Umbilical cord (tissue), 2 donors: Measurements from ENCODE around the gene METTL5. TPM values are rescaled to one million over a fixed set of nuclear protein-coding genes. Genes with fewer than 3 reads are reported as not detected.
"Not testable (repeated sequence)": the region's sequence is repeated elsewhere in the genome, so short reads cannot be mapped to it uniquely, and the experiment has no call there.

Source experiments
- DNase-seq: peaks from one replicate; pipeline ENCODE4 v3.0.0-alpha.2; 2015; ENCODE audit warnings: low spot score
- total RNA-seq: library from RNA; depleted of rRNA; stranded (reverse); fragments of >200 nt; gene quantifications from one replicate; pipeline ENCODE4 v1.2.3, GENCODE V29; 2014; ENCODE audit warnings: low replicate concordance; ENCODE audit not compliant: insufficient read depth

METTL5 gene
- total RNA-seq, 1 donor from 2014 or later = 29.1 TPM

DNA sequence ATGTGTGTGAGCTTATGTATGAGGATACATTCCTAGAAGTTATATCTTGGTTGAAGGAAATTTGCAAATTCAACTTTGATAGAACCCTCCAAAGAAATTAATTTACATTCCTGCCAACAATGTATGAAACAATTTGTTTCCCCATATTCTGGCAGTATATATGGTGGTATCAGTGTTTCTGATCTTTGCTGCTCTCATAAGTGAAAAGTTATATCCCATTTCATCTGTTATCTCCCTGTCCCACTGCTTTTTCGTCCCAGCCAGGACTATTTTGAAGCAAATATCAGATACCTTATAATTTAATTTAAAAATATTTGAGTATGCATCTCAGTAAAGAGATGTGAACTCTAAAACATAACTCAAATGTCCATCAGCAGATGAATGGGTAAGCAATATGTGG lies 9.7 kb upstream of the METTL5 start:
- no peak for DNase-seq

DNA sequence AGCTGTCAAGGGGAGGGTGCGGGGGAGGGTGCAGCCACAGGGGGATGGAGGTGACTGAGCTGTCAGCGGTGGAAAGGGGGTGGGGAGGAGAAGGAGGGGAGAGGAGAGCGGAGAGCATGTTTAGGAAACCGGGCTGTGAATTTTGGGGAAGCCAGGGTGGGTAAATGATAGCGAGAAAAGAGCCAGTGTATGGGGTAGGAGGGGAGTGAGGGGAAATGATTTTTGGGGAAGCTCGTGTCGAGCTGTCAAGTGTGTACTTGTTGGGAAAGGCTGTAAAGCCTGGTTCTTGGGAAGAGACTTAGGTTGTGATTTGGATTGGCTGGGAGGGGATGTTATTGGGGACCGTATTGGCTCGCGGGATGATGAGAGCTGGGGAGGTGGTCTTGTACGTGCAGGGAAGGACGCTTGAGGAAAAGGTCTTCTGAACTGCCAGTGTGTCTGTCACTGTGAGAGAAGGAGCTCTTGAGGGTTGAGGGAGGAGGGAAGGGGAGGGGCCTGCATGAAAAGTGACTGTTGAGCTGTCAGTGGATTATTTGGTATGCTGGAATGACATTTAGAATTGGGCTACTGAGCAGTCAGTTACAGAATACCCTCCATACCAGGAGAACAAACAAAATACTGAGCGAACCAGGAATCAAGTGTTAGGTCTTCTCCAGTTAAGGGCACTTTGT lies 3.6 kb upstream of the METTL5 start:
- DNase-seq = peak; percentile 63

DNA sequence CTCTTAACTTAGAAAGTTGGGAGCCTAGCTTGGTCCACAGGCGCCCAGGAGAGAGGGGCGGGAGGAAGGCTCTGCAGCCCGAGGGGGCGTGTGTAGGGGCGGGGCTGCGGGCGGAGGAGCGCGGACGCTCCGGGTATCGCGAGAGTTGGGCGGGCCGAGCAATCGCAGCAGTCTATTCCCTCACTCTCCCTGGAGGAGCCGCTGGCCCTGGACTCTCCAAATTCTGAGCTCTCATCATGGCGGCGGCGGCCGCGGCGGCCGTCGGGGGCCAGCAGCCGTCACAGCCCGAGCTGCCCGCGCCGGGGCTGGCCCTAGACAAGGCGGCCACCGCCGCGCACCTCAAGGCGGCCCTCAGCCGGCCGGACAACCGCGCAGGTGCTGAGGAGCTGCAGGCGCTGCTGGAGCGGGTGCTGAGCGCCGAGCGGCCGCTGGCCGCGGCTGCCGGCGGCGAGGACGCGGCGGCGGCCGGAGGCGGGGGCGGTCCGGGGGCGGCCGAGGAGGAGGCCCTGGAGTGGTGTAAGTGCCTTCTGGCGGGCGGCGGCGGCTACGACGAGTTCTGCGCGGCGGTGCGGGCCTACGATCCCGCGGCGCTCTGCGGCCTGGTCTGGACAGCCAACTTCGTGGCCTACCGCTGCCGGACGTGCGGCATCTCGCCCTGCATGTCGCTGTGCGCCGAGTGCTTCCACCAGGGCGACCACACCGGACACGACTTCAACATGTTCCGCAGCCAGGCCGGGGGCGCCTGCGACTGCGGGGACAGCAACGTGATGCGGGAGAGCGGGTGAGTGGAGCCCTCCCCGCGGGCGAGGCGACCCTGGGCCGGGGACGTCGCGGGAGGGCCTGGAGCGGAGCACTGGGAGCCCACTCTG lies 2.8 kb upstream of the METTL5 start, which contains the start of gene UBR3:
Gene UBR3, plus strand, starts transcription at position 183 of the 869 bp plus-strand sequence. Its CDS starts 54 bp downstream, at position 237.
- DNase-seq = peak; percentile 95

DNA sequence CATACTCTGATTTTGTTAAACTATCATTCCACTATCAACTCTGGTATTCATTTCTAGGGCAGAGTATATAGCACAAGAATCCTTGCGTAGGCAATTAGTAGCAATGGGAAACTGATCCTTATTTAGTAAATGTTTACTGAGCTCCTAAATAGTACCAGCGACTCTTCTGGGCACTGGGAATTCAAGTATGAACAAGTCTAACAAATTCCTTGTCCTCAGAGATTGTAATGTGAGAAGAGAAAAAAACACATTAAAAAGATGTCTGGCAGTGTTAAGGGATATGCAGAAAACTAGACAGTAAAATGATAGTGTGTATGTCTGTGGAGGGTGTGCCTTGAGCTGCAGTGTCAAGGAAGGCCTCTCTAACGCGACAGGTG lies 721 bp downstream of the METTL5 start:
- no peak for DNase-seq

DNA sequence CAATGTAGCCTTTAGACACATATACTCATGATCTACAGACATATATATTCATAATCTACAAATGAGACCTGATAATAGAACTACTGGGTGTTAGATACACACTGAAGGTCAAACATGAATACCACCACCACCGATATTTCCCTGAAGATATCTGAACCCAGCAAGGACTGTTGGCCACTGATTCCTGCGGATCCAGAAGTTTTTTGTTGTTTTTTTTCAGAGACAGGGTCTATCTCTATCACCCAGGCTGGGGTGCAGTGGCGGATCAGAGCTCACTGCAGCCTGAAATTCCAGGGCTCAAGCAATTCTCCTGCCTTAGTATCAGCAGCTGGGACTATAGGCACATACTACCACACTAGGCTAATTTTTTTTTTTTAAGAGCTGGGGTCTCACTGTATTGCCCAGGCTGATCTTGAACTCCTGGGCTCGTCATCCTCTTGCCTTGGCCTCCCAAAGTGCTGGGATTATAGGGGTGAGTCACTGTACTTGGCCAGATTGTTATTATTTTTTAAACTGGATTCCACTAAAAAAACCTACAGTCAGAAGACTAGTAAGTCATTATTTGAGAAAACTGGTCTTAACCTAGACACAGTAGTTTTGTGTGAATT lies 1.8 kb downstream of the METTL5 start:
- DNase-seq = no peak

DNA sequence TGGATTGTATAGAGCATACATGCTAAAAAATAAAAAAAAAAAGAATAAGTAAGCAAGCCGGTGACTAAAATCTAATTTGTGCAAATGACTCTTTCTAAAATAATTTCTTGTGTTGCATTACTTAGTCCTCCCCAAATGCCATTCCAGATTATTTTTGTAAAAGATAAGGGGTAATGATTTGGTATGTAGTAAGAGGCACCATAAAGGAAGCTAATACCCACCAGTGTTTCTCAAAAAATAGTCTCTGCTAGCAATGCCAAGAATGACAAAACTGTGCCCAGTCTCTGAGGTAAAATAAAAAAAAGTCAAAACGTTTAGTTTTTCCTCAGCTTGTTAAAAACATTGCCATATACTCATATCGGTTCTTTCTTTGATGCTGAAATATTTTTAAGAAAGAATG lies 2.7 kb downstream of the METTL5 start:
- DNase-seq = no peak

DNA sequence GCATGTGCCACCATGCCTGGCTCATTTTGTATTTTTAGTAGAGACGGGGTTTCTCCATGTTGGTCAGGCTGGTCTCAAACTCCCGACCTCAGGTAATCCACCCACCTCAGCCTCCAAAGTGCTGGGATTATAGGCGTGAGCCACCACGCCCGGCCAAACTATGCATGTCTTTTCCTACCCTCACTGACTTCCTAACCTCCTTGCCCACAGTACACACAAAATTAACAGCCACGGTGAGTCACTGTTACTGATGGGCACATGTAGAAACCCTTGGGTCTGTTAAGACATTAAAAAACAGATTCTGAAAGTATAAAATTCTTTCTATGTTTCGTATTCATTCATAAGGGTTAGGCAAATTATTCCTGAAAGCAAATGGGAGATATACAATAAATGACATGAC lies 4.6 kb downstream of the METTL5 start:
- DNase-seq = not testable (repeated sequence)

DNA sequence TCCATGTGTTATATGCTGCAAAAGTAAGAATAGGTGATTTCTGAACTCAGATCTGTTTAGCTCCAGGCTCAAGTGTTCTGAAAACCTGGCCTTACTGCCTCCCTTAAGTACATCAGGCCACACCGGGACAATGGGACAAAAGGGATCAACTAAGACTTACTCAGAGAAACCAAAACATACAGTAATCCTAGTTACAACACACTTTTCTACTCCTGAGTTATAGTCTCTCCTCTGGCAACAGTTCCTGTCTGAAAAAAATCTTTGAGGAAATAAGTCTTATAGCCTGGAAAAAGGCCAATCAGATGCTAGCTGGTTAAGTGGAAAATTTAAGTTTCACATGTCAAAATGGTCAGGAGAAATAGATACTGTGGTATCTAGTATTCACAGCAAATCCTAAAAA lies 5.6 kb downstream of the METTL5 start:
- DNase-seq = no peak

DNA sequence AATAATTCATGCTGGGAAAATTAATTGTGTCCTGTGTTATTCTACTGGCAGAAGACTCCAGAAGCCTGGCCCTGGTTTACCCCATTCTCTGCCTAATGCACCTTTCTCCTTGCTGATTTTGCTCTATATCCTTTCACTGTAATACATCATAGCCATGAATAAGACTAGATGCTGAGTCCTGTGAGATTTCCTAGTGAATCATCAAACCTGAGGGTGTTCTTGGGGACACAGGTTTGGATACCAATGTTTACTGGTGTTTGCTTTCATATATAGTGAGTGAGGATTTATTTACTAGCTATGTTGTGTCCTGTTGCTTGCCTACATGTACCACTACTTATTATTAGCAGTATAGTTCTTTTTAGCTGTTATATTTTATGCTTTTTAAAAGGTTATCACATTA lies 6.5 kb downstream of the METTL5 start:
- no peak for DNase-seq

DNA sequence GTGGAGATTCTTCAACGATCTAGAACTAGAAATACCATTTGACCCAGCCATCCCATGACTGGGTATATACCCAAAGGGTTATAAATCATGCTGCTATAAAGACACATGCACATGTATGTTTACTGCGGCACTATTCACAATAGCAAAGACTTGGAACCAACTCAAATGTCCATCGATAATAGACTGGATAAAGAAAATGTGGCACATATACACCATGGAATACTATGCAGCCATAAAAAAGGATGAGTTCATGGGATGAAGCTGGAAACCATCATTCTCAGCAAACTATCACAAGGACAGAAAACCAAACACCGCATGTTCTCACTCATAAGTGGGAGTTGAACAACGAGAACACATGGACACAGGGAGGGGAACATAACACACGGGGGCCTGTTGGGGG lies 7.3 kb downstream of the METTL5 start:
- DNase-seq = not testable (repeated sequence)

DNA sequence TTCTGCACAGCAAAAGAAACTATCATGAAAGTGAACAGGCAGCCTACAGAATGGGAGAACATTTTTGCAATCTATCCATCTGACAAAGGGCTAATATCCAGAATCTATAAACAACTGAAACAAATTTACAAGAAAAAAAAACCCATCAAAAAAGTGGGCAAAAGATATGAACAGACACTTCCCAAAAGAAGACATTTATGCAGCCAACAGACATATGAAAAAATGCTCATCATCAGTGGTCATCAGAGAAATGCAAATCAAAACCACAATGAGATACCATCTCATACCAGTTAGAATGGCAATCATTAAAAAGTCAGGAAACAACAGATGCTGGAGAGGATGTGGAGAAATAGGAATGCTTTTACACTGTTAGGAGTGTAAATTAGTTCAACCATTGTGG lies 7.7 kb downstream of the METTL5 start:
- not testable (repeated sequence) for DNase-seq

DNA sequence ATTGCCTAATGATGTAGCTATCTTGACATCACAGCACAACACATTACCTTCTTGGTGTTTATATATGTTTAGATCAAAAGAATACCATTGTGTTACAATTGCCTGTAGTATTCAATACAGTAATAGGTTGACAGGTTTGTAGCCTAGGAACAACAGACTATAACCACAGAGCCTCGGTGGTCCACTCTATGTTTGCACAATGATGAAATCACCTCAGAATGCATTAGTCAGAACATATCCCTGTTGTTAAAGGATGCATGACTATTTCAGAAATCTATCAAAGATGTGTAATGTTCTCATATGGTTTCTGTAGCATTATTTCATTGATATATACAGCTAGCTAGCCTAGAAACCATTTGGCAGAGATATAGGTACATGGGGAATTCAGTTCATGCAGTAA lies 8.9 kb downstream of the METTL5 start:
- no peak for DNase-seq

DNA sequence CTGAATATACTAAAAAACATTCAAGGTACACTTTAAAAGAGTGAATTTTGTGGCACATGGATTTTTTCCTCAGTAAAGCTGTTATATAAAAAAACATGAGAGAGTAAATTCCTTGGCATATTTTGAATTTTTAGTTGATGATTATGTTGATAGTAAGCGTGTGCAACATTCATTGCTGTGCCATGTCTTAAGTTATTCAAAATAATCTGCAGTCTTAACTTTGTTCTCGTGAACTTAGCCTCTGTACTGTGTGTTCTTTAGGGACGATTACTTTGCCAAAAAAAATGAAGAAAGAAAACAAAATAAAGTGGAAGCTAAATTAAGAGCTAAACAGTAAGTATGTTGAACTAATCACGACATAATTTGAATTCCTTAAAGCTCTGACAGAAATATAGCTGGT lies 16.5 kb downstream of the METTL5 start:
- DNase-seq = peak; percentile 13

DNA sequence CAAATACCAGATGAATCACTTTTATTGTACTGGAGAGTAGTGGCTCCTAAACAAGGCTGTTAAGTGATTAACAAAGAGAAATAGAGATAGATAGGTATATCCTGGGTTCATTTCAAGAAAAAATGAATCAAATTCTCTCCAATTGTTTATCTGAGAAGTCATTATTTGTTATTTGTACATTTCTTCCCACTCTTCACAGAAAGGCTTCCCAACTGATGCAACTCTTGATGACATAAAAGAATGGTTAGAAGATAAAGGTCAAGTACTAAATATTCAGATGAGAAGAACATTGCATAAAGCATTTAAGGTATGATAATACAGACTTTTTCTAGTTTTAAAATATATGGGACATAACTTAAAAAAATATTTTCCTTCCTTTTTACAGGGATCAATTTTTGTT lies 18.1 kb downstream of the METTL5 start:
- DNase-seq = no peak

DNA sequence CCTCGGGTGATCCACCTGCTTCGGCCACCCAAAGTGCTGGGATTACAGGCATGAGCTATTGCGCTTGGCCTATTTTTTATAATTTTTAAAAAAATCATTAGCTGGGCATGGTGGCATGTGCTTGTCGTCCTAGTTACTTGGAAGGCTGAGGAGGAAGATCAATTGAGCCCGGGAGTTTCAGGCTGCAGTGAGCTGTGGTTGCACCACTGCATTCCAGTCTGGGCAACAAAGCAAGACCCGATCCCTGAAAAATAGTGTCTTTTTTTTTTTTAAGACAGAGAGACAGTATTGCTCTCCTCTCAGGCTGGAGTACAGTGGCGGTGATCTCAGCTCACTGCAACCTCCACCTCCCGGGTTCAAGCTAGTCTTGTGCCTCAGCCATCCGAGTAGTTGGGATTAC lies 21.2 kb downstream of the METTL5 start:
- no peak for DNase-seq

DNA sequence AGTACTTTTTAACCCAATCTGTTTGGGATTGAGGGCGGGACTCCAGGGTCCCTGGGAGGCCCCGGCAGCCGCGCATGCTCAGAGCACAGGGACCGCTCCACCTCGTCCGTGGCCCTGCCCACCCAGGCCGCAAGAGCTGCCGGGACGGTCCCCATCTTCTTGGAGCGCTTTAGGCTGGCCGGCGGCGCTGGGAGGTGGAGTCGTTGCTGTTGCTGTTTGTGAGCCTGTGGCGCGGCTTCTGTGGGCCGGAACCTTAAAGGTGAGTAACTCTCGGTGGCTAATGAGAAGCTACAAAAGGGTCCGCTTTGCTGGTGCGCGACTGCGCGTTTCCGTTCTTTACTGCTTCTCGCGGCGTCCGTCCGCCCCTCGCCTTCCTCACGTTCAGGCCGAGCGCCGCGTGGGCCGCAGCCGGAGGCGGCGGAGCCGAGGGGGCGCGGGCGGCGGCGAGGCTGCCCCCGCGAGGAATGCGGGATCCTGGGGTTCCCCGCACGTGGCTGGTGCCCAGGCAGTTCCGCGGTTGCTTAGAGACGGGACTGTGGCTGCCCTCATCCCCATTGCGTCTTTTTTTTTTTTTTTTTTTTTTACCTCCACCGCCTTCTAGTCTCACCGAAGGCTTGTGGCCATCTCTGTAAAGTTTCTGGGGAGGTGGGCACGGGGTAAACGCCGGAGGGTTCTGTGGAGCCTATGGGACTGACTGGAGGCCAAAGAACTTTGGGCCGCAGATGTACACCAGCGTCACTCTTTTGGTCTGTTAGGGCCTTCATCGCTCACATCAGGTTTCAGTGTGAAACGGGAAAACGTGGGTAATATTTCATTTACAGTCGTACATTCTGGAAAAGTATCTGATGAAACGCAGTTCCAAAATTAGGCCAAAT lies 25.8 kb downstream of the METTL5 start, which contains the start of gene SSB:
Gene SSB, plus strand, starts transcription at position 154 of the 875 bp plus-strand sequence. CDS start 2,090 bp downstream, outside the sequence.
- peak; percentile 96 for DNase-seq

DNA sequence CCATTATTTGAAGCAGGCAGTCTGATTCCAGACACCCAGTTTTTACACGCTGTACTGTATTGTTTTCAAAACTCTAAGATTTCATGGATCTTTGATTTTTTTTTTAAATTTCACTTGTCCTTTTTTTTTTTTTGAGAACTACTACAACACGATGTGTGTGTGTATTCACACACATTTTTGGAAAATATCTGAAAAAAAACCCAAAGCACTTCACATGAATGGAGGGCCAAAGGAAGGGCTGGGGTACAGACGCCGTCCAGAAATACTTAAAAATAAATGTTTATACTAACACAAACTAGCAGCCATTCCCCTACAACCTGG lies 26.3 kb downstream of the METTL5 start:
- no peak for DNase-seq

DNA sequence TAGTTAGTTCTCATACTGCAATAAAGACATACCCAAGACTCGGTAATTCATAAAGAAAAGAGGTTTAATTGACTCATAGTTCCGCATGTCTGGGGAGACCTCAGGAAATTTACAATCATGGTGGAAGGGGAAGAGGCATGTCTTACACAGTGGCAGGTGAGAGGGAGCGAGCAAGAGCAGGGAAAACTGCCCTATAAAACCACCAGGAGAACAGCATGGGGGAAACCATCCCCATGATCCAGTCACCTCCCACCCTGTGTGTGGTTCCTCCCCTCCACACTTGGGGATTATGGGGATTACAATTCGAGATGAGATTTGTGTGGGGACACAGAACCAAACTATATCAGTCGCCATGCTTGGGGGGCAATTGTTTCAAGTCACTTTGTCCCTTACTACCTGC lies 27.1 kb downstream of the METTL5 start:
- DNase-seq = no peak

DNA sequence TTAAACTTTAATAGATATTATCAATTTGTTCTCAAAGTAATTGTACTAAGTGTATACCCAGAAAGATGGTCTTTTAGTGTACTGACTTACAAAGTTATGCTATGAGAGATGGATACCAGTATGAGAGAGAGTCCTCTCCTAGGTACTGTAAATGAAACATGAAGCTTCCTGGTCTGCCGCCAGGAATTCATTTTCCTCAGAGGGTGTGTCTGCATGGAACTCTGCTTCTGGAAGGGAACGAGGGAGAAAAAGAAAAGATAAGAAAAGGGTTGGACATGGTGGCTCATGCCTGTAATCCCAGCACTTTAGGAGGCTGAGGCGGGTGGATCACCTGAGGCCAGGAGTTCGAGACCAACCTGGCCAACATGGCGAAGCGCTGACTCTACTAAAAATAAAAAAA lies 28.3 kb downstream of the METTL5 start:
- no peak for DNase-seq

DNA sequence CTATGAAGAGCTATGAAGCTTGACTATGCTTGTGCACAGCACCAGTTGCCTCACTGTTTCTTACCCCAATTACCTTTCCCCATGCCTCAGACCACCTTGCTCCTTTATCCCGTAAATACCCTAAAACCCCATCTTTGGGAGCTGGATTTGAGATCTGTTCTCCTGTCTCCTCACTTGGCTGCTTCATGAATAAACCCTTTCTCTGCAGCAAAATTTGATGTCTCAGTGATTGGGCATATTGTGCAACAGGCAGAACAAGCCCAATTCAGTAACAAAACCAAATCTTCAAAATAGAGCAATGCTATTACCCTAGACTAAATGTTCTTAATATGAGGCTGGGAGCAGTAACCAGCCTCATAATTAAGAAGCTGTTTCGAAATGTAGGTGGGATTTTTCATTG lies 29.5 kb downstream of the METTL5 start:
- DNase-seq = no peak

DNA sequence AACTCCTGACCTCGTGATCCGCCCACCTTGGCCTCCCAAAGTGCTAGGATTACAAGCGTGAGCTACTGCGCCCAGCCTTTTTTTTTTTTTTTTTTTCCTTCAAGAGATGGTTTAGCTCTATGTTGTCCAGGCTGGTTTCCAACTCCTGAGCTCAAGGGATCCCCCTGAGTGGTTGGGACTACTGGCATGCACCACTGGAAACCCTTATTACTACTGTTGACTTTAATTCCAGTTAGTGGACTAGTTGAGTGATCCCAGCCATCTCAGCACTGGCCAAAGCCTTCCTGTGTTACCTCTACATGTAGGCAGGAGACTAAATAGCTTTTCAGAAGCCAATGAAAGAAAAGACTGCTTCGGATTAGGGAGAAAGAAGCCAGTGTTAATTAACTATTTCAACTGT lies 34.1 kb downstream of the METTL5 start:
- DNase-seq = no peak

DNA sequence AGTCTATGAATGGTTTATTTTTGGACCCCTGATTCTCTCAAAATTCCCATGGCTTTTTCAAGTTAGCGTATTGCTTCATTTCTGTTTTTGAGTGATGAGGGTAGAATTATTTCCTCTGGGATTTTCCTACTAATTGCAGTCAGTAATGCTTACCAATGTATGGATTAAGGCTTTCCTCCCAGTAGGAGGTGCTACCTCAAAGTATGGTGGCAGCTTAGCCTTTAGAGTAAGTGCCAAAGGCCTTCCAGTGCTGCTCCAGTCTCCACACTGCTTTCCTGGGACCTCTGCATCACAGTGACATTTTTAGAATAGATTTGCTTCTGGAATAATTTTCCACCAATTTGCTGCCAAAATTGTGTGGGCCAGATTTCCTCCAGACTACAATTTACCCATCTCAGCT lies 42.2 kb downstream of the METTL5 start:
- DNase-seq = no peak
